RWPE1 (cell line): ENCODE measurements around the gene POLR2H.
A peak's percentile ranks its signal among the peaks of the same experiment; 100 is the strongest.

Experiments
- CTCF ChIA-PET: fragments of 350-600 bp; sonication (Branson Sonifier 250); formaldehyde crosslinking; extraction: SDS; loops from one replicate; lab custom pipeline; 2021; lab: Yijun Ruan, JAX
- POLR2A ChIA-PET: fragments of 400-600 bp; formaldehyde crosslinking; extraction: SDS; loops from one replicate; lab custom pipeline; 2020; ENCODE audit warnings: antibody characterized with exemption; ENCODE audit not compliant: low non-redundant PET; lab: Yijun Ruan, JAX
- DNase-seq: peaks from one replicate; pipeline ENCODE4 v3.0.0; 2012; ENCODE audit warnings: low spot score
- H3K27ac ChIP-seq: fragments of 450-650 bp; 2 replicates; pipeline ENCODE4 v1.5.1; 2017
- CTCF ChIP-seq: fragments of 450-650 bp; conservative IDR thresholded peaks from 2 replicates; pipeline ENCODE4 v1.5.1; 2017; ENCODE audit warnings: low read depth, mild to moderate bottlenecking

The POLR2H gene

GRCh38 chr3:184334470-184335158 is 26.9 kb upstream of the POLR2H start:
- no peak for TF ChIP-seq CTCF
- POLR2A ChIA-PET, result no interaction called here
- peak overlapping the region; percentile 94 for H3K27ac ChIP-seq

DNA sequence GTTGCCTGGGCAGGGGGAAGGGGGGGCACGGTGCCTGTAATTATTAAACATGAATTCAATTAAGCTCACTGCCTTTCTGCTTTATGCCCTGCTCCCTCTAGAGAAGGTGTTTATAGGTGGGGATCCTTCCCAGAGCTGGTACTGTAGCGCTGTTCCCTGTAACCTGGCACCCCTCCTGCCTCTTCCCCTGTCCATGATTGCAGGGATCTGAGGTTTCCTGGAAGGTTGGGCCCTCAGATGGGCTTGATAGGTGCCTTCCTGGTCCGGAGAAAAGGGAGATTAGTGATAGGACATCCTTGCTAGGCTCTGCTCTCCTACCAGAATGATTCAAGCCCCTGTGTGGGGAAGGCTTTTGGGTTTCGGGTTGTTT is 26.2 kb upstream of the POLR2H start:
- CTCF ChIA-PET, result no interaction called here
- POLR2A ChIA-PET, result interaction anchor here (0.6 to 0.7 kb wide), 2 partner anchors 20 to 26 kb away, joined by 3 to 5 read pairs; partner anchors contain the start of genes CLCN2 and POLR2H
- peak overlapping the region; percentile 94 for H3K27ac ChIP-seq
- no peak for TF ChIP-seq CTCF
- DNase-seq, result no peak

More at GRCh38 chr3:184334470-184335158, 26.9 kb upstream of the POLR2H start:
- CTCF ChIA-PET, result no interaction called here
- DNase-seq, result no peak

GRCh38 chr3:184335661-184336546 is 25.6 kb upstream of the POLR2H start:
- DNase-seq, result peak; percentile 76
- H3K27ac ChIP-seq, result peak overlapping the region; percentile 94
- TF ChIP-seq CTCF, result no peak
- CTCF ChIA-PET, result no interaction called here
- POLR2A ChIA-PET, result interaction anchor here (0.6 to 0.7 kb wide), 2 partner anchors 20 to 26 kb away, joined by 3 to 5 read pairs; partner anchors contain the start of genes CLCN2 and POLR2H

DNA sequence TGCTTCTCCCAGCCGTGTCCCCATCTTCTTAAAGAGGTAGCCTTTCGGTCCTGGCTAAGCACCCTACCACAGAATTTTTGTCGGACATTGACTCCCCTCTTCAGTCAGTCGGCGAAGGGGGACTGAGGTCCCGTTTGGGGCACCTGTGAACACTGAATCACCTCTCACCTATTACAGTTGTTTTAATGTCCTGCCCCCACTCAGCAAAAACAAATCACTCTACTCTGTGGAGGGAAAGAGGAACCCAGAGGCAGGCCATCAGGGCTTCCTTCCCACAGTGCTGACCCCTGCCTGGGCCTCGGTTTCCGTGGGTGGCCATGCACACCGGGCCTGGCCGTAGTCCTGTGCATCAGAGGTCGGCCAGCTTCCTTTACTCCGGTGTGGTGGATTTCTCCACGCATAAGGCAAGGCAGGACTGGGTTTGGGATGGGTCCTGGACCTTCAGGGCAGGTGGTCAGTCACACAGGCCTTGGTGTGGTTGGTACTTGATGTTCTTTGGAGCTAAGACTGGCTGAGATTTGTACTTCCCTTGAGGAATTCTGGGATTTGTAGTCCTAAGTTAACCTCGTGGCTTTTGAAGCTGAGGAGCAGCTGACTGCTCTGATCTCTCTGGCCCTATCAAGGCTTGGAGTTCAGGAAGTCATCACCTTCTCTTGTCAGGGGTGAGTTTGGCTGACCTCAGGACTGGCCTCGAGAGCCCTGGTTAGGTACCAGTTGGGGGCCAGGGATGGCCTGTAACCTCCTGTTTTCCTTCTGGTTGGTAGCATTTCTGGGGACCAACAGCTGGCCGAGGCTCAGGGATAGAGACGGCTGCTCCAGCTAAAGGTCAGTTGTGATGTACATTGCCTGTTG is 24.7 kb upstream of the POLR2H start:
- POLR2A ChIA-PET, result interaction anchor here (0.6 kb wide), 1 partner anchor 64 kb away, joined by 3 read pairs; no protein-coding TSS in a partner anchor
- CTCF ChIA-PET, result interaction anchor here (0.6 to 0.8 kb wide), 3 partner anchors 9 to 177 kb away, joined by 3 to 4 read pairs (median 3); no protein-coding TSS in a partner anchor
- no peak for DNase-seq

DNA sequence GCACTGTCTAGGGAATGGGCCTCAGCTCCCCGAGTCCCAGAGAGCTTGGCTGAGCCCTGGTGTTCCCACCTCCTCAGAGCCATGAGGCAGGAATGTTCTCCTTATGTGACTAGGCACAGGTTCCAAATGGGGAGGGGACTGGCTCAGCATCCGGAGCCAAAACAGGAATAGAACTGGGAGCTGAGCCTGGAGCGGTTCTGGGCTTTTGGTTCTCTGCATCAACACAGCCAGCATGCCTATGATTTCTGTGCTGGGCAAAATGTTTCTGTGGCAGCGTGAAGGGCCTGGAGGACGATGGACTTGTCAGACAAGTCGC is 24.2 kb upstream of the POLR2H start, which contains the start of gene FAM131A:
Gene FAM131A, plus strand, starts transcription at position 202 of the 316 bp plus-strand sequence. Its CDS starts 31 bp downstream, at position 233.
- ChIA-PET CTCF (interaction anchor here (0.6 to 0.8 kb wide), 3 partner anchors 9 to 177 kb away, joined by 3 to 4 read pairs (median 3); no protein-coding TSS in a partner anchor), POLR2A (interaction anchor here (0.6 kb wide), 1 partner anchor 64 kb away, joined by 3 read pairs; no protein-coding TSS in a partner anchor)
- peak within 1 kb of the TSS; percentile 94 for H3K27ac ChIP-seq
- TF ChIP-seq CTCF, result no peak
- no peak for DNase-seq

More for the DNA sequence above, 24.7 kb upstream of the POLR2H start:
- H3K27ac ChIP-seq, result peak overlapping the region; percentile 94
- TF ChIP-seq CTCF, result no peak
